Stimulated activated CD4-positive, alpha-beta T cell treated with anti-CD3 and anti-CD28 coated beads, Interleukin-15, amount 100 ng/mL, for 48 hours (primary cell): ENCODE results near the gene GALNT17.

Experiments used
- DNase-seq, 2 donors: peaks; one replicate each; pipeline ENCODE4 v3.0.0-alpha.2; 2020; ENCODE audit warnings: low read depth in 2 of 2

GALNT17 gene

DNA sequence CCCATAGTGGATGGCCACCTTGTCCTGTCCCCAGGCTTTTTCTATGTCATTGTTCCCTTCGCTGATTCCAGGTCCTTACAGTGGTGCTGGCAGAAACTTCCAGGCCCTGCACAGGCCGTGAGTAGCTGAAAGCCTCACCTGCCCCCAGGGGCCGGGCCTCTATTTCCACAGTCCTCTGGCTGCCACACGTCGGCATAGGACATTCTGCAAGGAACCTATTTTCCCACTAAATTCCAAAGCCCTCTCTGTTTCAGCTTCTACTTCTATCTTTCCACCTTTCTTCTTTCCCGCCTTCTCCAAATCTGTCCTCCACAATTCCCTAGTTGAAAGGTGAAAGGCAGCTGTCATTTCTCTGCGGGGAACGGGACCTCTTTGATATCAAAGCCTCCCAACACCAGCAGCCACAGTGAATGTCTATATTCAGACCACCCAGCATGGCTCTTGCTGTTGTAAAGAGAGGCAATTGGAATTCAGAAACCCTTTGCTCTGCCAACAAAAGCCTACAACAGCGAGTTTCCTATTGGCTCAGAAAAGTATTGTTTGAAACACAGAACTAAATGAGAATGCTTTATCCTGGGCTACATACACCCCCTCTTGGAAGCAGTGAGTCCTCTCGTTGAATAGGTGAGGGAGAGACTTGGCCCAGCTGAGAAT is 607.7 kb downstream of the GALNT17 start:
- DNase-seq, result no peak

DNA sequence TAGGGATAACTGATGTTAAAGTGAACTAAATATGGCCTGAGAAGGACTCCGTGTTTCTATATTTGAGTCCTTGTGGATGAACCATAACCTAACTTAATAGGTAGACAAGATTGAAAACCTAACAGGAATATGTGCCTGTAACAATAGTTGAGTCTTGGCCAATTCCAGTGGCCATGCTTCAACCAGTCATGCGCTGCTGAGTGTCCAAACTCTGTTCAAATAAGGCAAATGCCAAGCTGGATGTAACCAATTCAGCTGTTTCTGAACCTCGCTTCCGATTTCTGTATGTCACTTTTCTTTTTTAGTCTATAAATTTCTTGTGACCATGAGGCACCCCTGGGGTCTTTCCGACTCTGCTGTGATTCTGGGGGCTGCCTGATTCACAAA is 608.2 kb downstream of the GALNT17 start:
- DNase-seq, result no peak

DNA sequence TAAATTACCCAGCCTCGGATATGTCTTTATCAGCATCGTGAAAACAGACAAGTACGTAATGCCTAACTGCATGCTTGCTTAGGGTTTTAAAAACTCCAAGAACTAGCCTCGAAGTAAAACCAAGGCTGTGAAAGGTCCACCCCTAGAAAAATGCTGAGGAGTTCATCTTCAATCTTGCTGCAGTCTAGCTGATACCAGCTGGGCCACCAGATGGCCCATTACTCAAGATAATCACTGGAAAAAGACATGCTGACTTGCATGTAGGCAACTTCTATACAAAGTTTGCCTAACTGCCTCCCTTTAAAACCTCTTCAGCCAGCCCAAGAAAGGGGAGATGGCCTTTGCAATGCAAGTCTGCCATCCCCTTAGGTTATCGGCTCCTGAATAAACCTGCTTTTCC is 614.1 kb downstream of the GALNT17 start:
- DNase-seq, result no peak

DNA sequence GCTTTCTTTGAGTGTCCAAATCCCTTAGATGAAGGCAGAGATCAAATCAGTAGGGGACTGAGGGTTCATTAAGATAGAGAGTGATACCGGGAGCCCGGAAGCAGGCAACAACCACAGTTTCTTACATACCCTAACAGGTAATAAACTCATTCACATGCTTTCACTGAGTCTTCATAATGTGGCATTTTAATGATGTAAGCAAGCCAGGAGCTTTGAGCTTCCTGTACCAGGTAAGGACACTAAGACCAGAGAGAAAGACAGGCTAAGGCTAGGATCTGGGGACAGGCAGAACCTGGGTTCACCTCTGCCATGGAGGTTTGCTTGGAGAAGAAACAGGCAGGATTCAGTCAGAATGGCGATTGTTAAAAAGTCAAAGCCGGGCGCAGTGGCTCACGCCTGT is 618.3 kb downstream of the GALNT17 start:
- no peak for DNase-seq

DNA sequence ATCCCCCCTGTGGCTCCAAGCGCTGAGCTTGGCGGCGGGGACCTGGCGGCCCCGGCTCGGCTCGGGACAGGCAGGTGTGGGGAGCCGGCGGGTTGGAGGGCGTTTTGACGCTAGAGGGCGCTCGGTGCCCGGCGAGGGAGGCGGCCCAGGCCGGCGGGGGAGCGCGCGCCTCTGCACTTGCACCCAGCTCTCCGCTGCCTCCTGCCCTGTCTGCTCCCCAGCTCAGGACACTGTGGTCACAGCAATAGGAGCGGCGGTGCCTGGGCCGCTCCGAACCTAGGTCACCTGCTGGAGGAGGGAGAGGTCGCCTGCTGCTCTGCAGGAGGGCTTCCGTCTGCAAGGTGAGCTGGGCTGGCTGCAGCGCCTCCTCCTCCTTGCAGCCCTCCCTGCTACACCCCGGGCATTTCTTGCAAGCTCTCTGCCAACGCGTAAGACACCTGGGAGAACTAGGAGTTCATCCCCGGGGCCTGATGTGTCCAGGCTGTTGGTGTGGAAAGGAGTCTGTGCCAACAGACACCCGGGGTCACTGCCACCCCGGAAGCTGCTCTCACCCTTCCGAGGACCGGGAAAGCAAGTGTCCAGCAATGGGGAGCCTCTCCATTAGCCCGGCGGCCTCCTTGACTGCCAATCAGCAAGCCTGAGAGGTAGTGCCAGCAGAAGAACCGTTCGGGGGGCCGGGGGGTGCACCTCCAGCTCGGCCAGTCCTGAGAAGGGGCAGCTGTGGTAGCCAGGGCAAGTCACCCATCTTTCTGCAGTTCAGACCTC is 620.4 kb downstream of the GALNT17 start:
- peak; percentile 20 to 38 for DNase-seq

DNA sequence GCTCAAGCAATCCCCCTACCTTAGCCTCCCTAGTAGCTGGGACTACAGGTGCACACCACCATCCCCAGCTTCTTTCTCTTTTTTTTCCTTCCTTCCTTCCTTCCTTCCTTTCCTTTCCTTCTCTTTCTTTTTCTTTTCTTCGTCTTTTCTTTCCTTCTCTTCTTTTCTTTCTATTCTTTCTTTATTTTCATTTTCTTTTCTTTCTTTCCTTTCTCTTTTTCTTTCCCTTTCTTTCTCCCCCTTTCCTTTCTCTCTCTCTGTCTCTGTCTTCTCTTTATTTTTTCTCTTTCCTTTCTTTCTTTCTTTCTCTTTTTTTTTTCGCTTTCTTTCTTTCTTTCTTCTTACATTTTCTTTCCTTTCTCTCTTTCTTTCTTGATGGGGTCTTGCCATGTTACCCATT is 621.3 kb downstream of the GALNT17 start:
- DNase-seq, result no peak

DNA sequence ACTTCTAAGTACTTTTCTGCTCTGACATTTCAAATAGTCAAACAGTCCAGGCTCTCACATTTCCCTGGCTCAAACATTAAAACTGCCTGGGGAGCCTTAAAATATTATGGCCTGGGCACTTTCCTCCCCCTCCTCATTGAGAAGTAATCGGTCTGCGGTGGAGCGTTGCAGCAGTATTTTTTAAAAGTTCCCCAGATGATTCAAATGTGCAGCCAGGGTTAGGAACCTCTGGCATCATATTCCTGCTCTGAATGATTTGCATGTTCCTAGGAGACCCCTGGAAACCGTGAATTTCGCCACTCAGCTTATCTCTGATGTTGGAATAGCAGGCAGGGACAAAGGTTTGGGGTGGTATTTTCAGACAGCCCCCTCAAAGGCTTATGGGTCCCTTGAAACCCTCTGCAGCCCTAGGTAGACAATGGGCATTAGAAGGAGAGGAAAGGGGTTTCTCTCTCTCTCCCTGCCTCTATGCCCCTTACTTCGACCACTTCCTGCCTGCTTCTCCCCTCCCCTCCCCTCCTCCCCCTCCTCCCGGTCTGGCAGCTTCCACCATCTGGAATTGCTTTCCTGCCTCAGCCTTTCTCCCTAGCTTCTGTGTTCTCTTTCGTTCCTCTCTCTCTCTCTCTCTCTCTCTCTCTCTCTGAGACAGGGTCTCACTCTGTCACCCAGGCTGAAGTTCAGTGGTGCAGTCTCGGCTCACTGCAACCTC is 622.2 kb downstream of the GALNT17 start:
- DNase-seq, result no peak

DNA sequence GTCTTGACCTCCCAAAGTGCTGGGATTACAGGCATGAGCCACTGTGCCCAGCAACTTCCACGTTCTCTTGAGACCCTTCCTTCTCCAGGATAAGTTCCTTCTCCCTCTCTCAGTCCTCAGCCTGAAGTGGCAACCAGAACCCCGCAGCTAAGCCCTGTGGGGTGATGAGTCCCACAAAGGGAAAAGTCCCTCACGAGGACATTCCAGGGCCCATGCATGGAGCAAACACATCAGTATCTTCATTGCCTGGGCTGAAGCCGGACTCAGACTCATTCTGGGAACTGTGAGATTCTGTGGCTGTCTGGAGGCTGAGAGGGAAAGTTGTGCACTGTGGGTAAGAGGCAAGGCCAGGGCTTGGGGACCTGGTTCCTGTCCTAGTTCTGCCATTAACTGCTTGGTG is 622.9 kb downstream of the GALNT17 start:
- DNase-seq, result no peak

DNA sequence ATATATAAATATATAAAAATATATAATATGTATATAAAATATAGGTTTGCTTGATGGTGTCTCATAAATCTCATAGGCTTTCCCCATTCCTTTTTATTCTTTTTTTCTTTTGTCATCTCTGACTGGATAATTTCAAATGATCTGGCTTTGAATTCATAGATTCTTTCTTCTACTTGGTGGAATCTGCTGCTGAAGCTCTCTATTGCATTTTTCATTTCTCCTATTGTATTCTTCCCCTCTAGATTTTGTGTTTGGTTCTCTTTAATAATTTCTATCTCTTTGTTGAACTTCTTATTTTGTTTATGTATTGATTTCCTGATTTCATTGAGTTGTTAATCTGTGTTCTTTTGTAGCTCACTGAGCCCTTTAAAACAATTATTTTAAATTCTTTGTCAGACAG is 629.4 kb downstream of the GALNT17 start:
- DNase-seq, result no peak
